HCT116 (cell line): ENCODE results near the gene VTN.

Experiments
- CEBPB ChIP-seq: IDR thresholded peaks from 2 replicates; pipeline ENCODE4 v1.6.1; 2012; ENCODE audit warnings: low read depth
- CTCF ChIP-seq, 3 experiments: fragments of 200-600 bp in 1 of 3; sonication (generic) in 1 of 3; IDR thresholded peaks in 2 of 3; conservative IDR thresholded peaks in 1 of 3; 2 replicates each; pipeline ENCODE4 v1.5.1; 2012 to 2017; ENCODE audit warnings: low read depth in 2 of 3, low read length in 2 of 3, antibody characterized with exemption in 1 of 3, borderline replicate concordance in 1 of 3, control low read depth in 1 of 3, mild to moderate bottlenecking in 1 of 3, mixed read lengths in 1 of 3, mixed run types in 1 of 3, moderate library complexity in 1 of 3; ENCODE audit not compliant: insufficient read depth in 1 of 3
- EZH2 ChIP-seq: fragments of 200-600 bp; sonication (generic); IDR thresholded peaks from 2 replicates; pipeline ENCODE4 v1.6.1; 2017; ENCODE audit warnings: antibody characterized with exemption, mixed run types
- MAX ChIP-seq: IDR thresholded peaks from 2 replicates; pipeline ENCODE4 v1.6.1; 2012
- POLR2A ChIP-seq: IDR thresholded peaks from 2 replicates; pipeline ENCODE4 v1.7.0; 2011; ENCODE audit warnings: borderline replicate concordance; ENCODE audit not compliant: insufficient read depth, insufficient read length; ENCODE audit errors: extremely low read depth
- POLR2AphosphoS5 ChIP-seq: IDR thresholded peaks from 2 replicates; pipeline ENCODE4 v1.6.1; 2011; ENCODE audit warnings: mild to moderate bottlenecking, low read depth, low read length, moderate library complexity
- RAD21 ChIP-seq: IDR thresholded peaks from 2 replicates; pipeline ENCODE4 v1.6.1; 2012; ENCODE audit warnings: low read depth, mild to moderate bottlenecking
- REST ChIP-seq: IDR thresholded peaks from 2 replicates; pipeline ENCODE4 v1.6.1; 2012; ENCODE audit warnings: low read depth
- SIN3A ChIP-seq: IDR thresholded peaks from 2 replicates; pipeline ENCODE4 v1.6.1; 2012; ENCODE audit warnings: low read depth
- SP1 ChIP-seq: IDR thresholded peaks from 2 replicates; pipeline ENCODE4 v1.6.1; 2012; ENCODE audit warnings: low read depth
- TCF7L2 ChIP-seq: IDR thresholded peaks from 2 replicates; pipeline ENCODE4 v1.7.0; 2011; ENCODE audit warnings: borderline replicate concordance, inconsistent platforms; ENCODE audit not compliant: insufficient read depth, insufficient read length; ENCODE audit errors: extremely low read depth
- YY1 ChIP-seq: IDR thresholded peaks from 2 replicates; pipeline ENCODE4 v1.6.1; 2011; ENCODE audit warnings: low read length, low read depth, moderate library complexity, mild to moderate bottlenecking; ENCODE audit not compliant: insufficient replicate concordance; ENCODE audit errors: extremely low read depth
- ZFX ChIP-seq: fragments of 450-650 bp; IDR thresholded peaks from 2 replicates; pipeline ENCODE4 v1.6.1; 2017

GRCh38 chr17:28384281-28385036 is 14.4 kb upstream of the VTN start:
- no peak for TF ChIP-seq POLR2A
- no peak for TF ChIP-seq CTCF (IDR thresholded peaks at IDR 0.05 in 2 of 3, conservative IDR thresholded peaks at IDR 0.05 in 1 of 3; ENCODE audit: borderline replicate concordance in 1 of 3, insufficient read depth in 1 of 3, low read depth in 2 of 3, low read length in 2 of 3)
- TF ChIP-seq MAX: no peak
- no peak for TF ChIP-seq CEBPB
- TF ChIP-seq SIN3A: no peak
- no peak for TF ChIP-seq ZFX
- no peak for TF ChIP-seq POLR2AphosphoS5
- TF ChIP-seq YY1: no peak
- no peak for TF ChIP-seq RAD21
- no peak for TF ChIP-seq EZH2
- no peak for TF ChIP-seq TCF7L2
- no peak for TF ChIP-seq REST
- no peak for TF ChIP-seq SP1
